ENCODE results near the gene AOPEP.

DNA sequence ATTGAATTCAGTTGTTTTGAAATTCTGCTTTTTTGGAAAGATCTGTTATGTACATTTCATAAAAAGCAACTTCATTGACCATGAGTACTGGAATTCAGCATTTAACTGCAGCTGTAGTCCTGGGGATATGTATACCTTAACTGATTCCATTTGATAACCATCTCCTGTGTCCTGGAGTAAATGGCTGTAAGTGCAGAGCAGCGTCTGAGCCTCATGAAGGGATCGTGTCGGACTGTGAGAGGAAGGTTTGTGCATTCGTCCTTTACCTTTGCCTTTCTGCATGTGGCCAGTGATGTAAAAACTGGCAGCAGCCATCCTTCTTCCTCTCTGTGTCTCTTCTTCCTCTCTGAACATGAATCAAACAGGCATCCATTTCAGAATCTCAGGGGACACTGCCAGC is 303.8 kb downstream of the AOPEP start:
- TF ChIP-seq, protein P1, sequence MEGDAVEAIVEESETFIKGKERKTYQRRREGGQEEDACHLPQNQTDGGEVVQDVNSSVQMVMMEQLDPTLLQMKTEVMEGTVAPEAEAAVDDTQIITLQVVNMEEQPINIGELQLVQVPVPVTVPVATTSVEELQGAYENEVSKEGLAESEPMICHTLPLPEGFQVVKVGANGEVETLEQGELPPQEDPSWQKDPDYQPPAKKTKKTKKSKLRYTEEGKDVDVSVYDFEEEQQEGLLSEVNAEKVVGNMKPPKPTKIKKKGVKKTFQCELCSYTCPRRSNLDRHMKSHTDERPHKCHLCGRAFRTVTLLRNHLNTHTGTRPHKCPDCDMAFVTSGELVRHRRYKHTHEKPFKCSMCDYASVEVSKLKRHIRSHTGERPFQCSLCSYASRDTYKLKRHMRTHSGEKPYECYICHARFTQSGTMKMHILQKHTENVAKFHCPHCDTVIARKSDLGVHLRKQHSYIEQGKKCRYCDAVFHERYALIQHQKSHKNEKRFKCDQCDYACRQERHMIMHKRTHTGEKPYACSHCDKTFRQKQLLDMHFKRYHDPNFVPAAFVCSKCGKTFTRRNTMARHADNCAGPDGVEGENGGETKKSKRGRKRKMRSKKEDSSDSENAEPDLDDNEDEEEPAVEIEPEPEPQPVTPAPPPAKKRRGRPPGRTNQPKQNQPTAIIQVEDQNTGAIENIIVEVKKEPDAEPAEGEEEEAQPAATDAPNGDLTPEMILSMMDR (conservative IDR thresholded peaks at IDR 0.05), result no peak
- no peak for TF ChIP-seq ZFX (IDR thresholded peaks at IDR 0.05)
